HAP-1 (cell line): ENCODE measurements around the gene HERPUD1.

Experiments used
- DNase-seq, 2 experiments: peaks; one replicate each; pipeline ENCODE4 v3.0.0-alpha.2; 2016 to 2020; ENCODE audit warnings: low spot score in 2 of 2
- H3K27me3 ChIP-seq: fragments of 250-450 bp; sonication (Bioruptor Pico); 2 replicates; pipeline ENCODE4 v1.5.1; 2020; ENCODE audit warnings: low read depth, mild to moderate bottlenecking, moderate library complexity
- H3K36me3 ChIP-seq: fragments of 250-450 bp; sonication (Bioruptor Pico); replicated peaks from 2 replicates; pipeline ENCODE4 v1.5.1; 2020; ENCODE audit warnings: mild to moderate bottlenecking
- H3K4me1 ChIP-seq: fragments of 250-450 bp; sonication (Bioruptor Pico); 2 replicates; pipeline ENCODE4 v1.5.1; 2020; ENCODE audit warnings: mild to moderate bottlenecking
- H3K4me3 ChIP-seq: fragments of 250-450 bp; sonication (Bioruptor Pico); 2 replicates; pipeline ENCODE4 v1.5.1; 2020; ENCODE audit warnings: mild to moderate bottlenecking, moderate library complexity
- H3K9me3 ChIP-seq: fragments of 250-450 bp; sonication (Bioruptor Pico); 2 replicates; pipeline ENCODE4 v1.5.1; 2020; ENCODE audit warnings: mild to moderate bottlenecking, moderate library complexity
- in situ Hi-C: fragments of 300-500 bp; cut with MboI; formaldehyde crosslinking; loops from 3 replicates; pipeline ENCODE4 v1.14.3; 2020; ENCODE audit warnings: low sequenced_read_pairs, inconsistent platforms, mixed read lengths

HERPUD1 gene

GRCh38 chr16:56947604-56947995 lies 15.7 kb downstream of the HERPUD1 start:
- in situ Hi-C loops: no loop called here
- no peaks in the 10 kb centered on the region for H3K4me1 ChIP-seq
- peaks cover 29% of the 10 kb centered on the region for H3K36me3 ChIP-seq
- H3K4me3 ChIP-seq: no peak overlapping the region
- no peaks in the 10 kb centered on the region for H3K27me3 ChIP-seq
- DNase-seq: no peak
- H3K9me3 ChIP-seq: no peaks in the 10 kb centered on the region; the same call in 1 of the 2 replicates

- H3K36me3 ChIP-seq: peaks cover 23% of the 10 kb centered on the region
- no peaks in the 10 kb centered on the region for H3K4me1 ChIP-seq
- no peak overlapping the region for H3K4me3 ChIP-seq
- H3K9me3 ChIP-seq: no peaks in the 10 kb centered on the region; the same call in 1 of the 2 replicates
- no peak for DNase-seq
- in situ Hi-C loops: no loop called here
- no peaks in the 10 kb centered on the region for H3K27me3 ChIP-seq
Measured at GRCh38 chr16:56948234-56948633, 16.3 kb downstream of the HERPUD1 start.

GRCh38 chr16:56950051-56950450 lies 18.1 kb downstream of the HERPUD1 start:
- in situ Hi-C loops: no loop called here

GRCh38 chr16:56950455-56950854 lies 18.5 kb downstream of the HERPUD1 start:
- Histone ChIP-seq H3K4me3 (no peak overlapping the region), H3K36me3 (peaks cover under 1% of the 10 kb centered on the region)

More at GRCh38 chr16:56950051-56950450, 18.1 kb downstream of the HERPUD1 start:
- Histone ChIP-seq H3K27me3 (no peaks in the 10 kb centered on the region), H3K36me3 (peaks cover 5% of the 10 kb centered on the region), H3K9me3 (no peaks in the 10 kb centered on the region; the same call in 1 of the 2 replicates), H3K4me1 (no peaks in the 10 kb centered on the region), H3K4me3 (no peak overlapping the region)
- no peak for DNase-seq

GRCh38 chr16:56950881-56951771 lies 19.2 kb downstream of the HERPUD1 start:
- in situ Hi-C loops: no loop called here
- Histone ChIP-seq H3K27me3 (no peaks in the 10 kb centered on the region), H3K36me3 (no peaks in the 10 kb centered on the region; the same call in 1 of the 2 replicates), H3K4me1 (no peaks in the 10 kb centered on the region), H3K9me3 (no peaks in the 10 kb centered on the region; the same call in 1 of the 2 replicates), H3K4me3 (no peak overlapping the region)
- DNase-seq: peak; percentile 53 to 78

More at GRCh38 chr16:56950455-56950854, 18.5 kb downstream of the HERPUD1 start:
- H3K27me3 ChIP-seq: no peaks in the 10 kb centered on the region
- no peaks in the 10 kb centered on the region; the same call in 1 of the 2 replicates for H3K9me3 ChIP-seq
- no peak for DNase-seq
- in situ Hi-C loops: no loop called here
- no peaks in the 10 kb centered on the region for H3K4me1 ChIP-seq

- Histone ChIP-seq H3K9me3 (no peaks in the 10 kb centered on the region; the same call in 1 of the 2 replicates), H3K27me3 (no peaks in the 10 kb centered on the region), H3K36me3 (no peaks in the 10 kb centered on the region; the same call in 1 of the 2 replicates), H3K4me1 (no peaks in the 10 kb centered on the region), H3K4me3 (no peak overlapping the region)
- DNase-seq: no peak
- in situ Hi-C loops: no loop called here
Measured at GRCh38 chr16:56953006-56953405, 21.1 kb downstream of the HERPUD1 start.

- DNase-seq: no peak
- Histone ChIP-seq H3K4me3 (no peak overlapping the region), H3K36me3 (no peaks in the 10 kb centered on the region), H3K9me3 (no peaks in the 10 kb centered on the region; the same call in 1 of the 2 replicates), H3K27me3 (no peaks in the 10 kb centered on the region), H3K4me1 (no peaks in the 10 kb centered on the region)
- in situ Hi-C loops: no loop called here
Measured at GRCh38 chr16:56956076-56956475, 24.1 kb downstream of the HERPUD1 start.

GRCh38 chr16:56956756-56957155 lies 24.8 kb downstream of the HERPUD1 start:
- in situ Hi-C loops: no loop called here
- no peak overlapping the region for H3K4me3 ChIP-seq
- H3K9me3 ChIP-seq: no peaks in the 10 kb centered on the region; the same call in 1 of the 2 replicates
- no peak for DNase-seq
- H3K27me3 ChIP-seq: no peaks in the 10 kb centered on the region
- no peaks in the 10 kb centered on the region for H3K36me3 ChIP-seq
- H3K4me1 ChIP-seq: no peaks in the 10 kb centered on the region

- no peak for DNase-seq
- in situ Hi-C loops: no loop called here
- Histone ChIP-seq H3K36me3 (no peaks in the 10 kb centered on the region), H3K4me3 (no peak overlapping the region), H3K9me3 (no peaks in the 10 kb centered on the region), H3K27me3 (no peaks in the 10 kb centered on the region), H3K4me1 (peaks cover 9% of the 10 kb centered on the region)
Measured at GRCh38 chr16:56960681-56961281, 28.8 kb downstream of the HERPUD1 start.

- Histone ChIP-seq H3K4me1 (peaks cover 9% of the 10 kb centered on the region), H3K27me3 (no peaks in the 10 kb centered on the region), H3K36me3 (no peaks in the 10 kb centered on the region), H3K9me3 (no peaks in the 10 kb centered on the region), H3K4me3 (no peak overlapping the region)
- no peak for DNase-seq
- in situ Hi-C loops: no loop called here
Measured at GRCh38 chr16:56961386-56961785, 29.4 kb downstream of the HERPUD1 start.

GRCh38 chr16:56961851-56962281 lies 29.9 kb downstream of the HERPUD1 start, which contains the start of gene CETP:
TSS of gene CETP (plus strand) at chr16:56961950. CDS start at chr16:56961980, 30 bp downstream.
- H3K9me3 ChIP-seq: no peaks in the 10 kb centered on the region
- no peaks in the 10 kb centered on the region for H3K27me3 ChIP-seq
- DNase-seq: no peak
- no peak within 1 kb of the TSS for H3K4me3 ChIP-seq
- in situ Hi-C loops: no loop called here
- no peaks in the 10 kb centered on the region for H3K36me3 ChIP-seq
- H3K4me1 ChIP-seq: peaks cover 9% of the 10 kb centered on the region

GRCh38 chr16:56964243-56965148 lies 32.6 kb downstream of the HERPUD1 start:
- Histone ChIP-seq H3K27me3 (no peaks in the 10 kb centered on the region), H3K9me3 (no peaks in the 10 kb centered on the region), H3K36me3 (no peaks in the 10 kb centered on the region), H3K4me3 (no peak overlapping the region), H3K4me1 (peaks cover 9% of the 10 kb centered on the region)
- in situ Hi-C loops: no loop called here
- peak; percentile 85 to 98 for DNase-seq
